ENCODE results near the gene RNU5B-1.
A peak's percentile ranks its signal among the peaks of the same experiment; 100 is the strongest.

The RNU5B-1 gene

GRCh38 chr15:65275728-65276126 lies 28.8 kb upstream of the RNU5B-1 start:
- no peak for DNase-seq
- Histone ChIP-seq H3K9me3 (ENCODE audit: insufficient read depth, low read depth, low read length) (no peaks in the 10 kb centered on the region), H2BK5ac (ENCODE audit: low read depth, low read length, poor library complexity) (no peak overlapping the region), H2AK5ac (ENCODE audit: low read length) (no peak overlapping the region), H2AFZ (ENCODE audit: insufficient read depth, low read length, poor library complexity) (no peak overlapping the region), H2BK120ac (ENCODE audit: insufficient read depth, low read length, poor library complexity) (no peak overlapping the region), H3K4me2 (ENCODE audit: low read length) (no peak overlapping the region), H3K79me1 (ENCODE audit: low read length) (no peaks in the 10 kb centered on the region), H3K36me3 (ENCODE audit: control insufficient read depth in 1 of 2, insufficient read depth in 2 of 2, low read length in 2 of 2) (no peaks in the 10 kb centered on the region), H3K27me3 (ENCODE audit: insufficient read depth, low read length) (no peaks in the 10 kb centered on the region), H4K12ac (ENCODE audit: low read depth, low read length) (no peak overlapping the region), H3K23ac (ENCODE audit: low read length) (no peak overlapping the region), H3K4me3 (ENCODE audit: low read depth, low read length) (no peak overlapping the region), H3K4me1 (ENCODE audit: control insufficient read depth in 1 of 2, insufficient read depth in 2 of 2, low read length in 2 of 2) (peaks cover under 1 to 1% of the 10 kb centered on the region in 2 experiments), H3K79me2 (ENCODE audit: control insufficient read depth, insufficient read depth, low read length, poor library complexity) (no peaks in the 10 kb centered on the region), H3K18ac (ENCODE audit: low read length) (no peak overlapping the region), H3K14ac (ENCODE audit: low read length) (no peak overlapping the region), H2BK12ac (ENCODE audit: low read length) (no peak overlapping the region), H3K27ac (ENCODE audit: low read depth, low read length) (no peak overlapping the region), H3K9ac (ENCODE audit: low read length) (no peak overlapping the region), H3K4ac (ENCODE audit: low read depth, low read length) (no peak overlapping the region), H4K91ac (ENCODE audit: low read depth, low read length) (no peak overlapping the region), H4K8ac (ENCODE audit: low read depth, low read length) (no peak overlapping the region)
- no CpG with 5 or more reads among the region's 2 CpGs for WGBS (ENCODE audit: extremely low coverage, insufficient coverage, insufficient read length)

DNA sequence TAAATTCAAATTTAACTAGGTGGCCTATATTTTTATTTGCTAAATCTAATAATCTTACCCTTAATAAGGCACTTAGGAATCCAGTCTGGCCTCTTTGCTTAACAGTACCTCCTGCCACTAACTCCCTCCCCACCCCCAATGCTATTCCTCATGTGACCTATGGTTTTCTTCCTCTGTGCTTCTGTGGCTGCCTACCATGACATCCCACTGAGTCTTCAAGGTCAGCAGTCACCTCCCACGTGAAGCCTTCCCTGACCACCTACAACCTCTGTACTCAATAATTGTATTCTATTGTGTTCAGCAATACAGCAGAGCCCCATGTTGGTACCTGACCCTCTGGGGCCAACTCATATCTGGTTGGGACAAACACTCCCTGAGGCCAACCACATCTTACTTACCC lies 27.5 kb upstream of the RNU5B-1 start:
- peaks cover 0 to 3% of the 10 kb centered on the region in 2 experiments for H3K4me1 ChIP-seq (ENCODE audit: control insufficient read depth in 1 of 2, insufficient read depth in 2 of 2, low read length in 2 of 2)

DNA sequence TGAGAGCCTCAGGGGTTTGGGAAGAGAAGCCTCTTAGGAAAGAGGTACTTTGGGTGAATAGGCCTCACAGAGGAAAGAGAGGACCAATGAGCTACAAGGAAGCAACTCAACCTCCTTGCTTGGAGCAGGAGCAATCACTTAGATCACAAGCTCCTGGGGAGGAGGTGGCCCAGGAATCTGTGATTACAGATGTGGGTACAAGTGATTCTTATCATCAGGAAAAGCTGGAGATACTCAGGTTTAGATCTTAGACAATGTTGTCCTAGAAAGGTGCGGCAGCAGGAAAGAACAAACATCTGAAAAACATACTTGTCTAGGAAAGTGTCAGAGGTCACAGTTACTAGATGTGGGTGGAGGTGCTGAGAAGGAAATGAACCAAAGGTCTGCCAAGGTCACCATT lies 26.0 kb upstream of the RNU5B-1 start:
- no peak for DNase-seq
- Histone ChIP-seq H3K14ac (ENCODE audit: low read length) (no peak overlapping the region), H3K4me2 (ENCODE audit: low read length) (no peak overlapping the region), H2AK5ac (ENCODE audit: low read length) (no peak overlapping the region), H3K18ac (ENCODE audit: low read length) (no peak overlapping the region), H2BK5ac (ENCODE audit: low read depth, low read length, poor library complexity) (no peak overlapping the region), H3K9me3 (ENCODE audit: insufficient read depth, low read depth, low read length) (no peaks in the 10 kb centered on the region), H3K27ac (ENCODE audit: low read depth, low read length) (no peak overlapping the region), H2BK120ac (ENCODE audit: insufficient read depth, low read length, poor library complexity) (no peak overlapping the region), H3K23ac (ENCODE audit: low read length) (no peak overlapping the region), H3K36me3 (ENCODE audit: control insufficient read depth in 1 of 2, insufficient read depth in 2 of 2, low read length in 2 of 2) (no peaks in the 10 kb centered on the region), H4K12ac (ENCODE audit: low read depth, low read length) (no peak overlapping the region), H3K9ac (ENCODE audit: low read length) (no peak overlapping the region), H4K8ac (ENCODE audit: low read depth, low read length) (no peak overlapping the region), H3K4ac (ENCODE audit: low read depth, low read length) (no peak overlapping the region), H3K79me1 (ENCODE audit: low read length) (no peaks in the 10 kb centered on the region), H2BK12ac (ENCODE audit: low read length) (no peak overlapping the region), H4K91ac (ENCODE audit: low read depth, low read length) (no peak overlapping the region), H3K4me1 (ENCODE audit: control insufficient read depth in 1 of 2, insufficient read depth in 2 of 2, low read length in 2 of 2) (peaks cover 0 to 3% of the 10 kb centered on the region in 2 experiments), H3K27me3 (ENCODE audit: insufficient read depth, low read length) (no peaks in the 10 kb centered on the region), H2AFZ (ENCODE audit: insufficient read depth, low read length, poor library complexity) (no peak overlapping the region), H3K4me3 (ENCODE audit: low read depth, low read length) (no peak overlapping the region), H3K79me2 (ENCODE audit: control insufficient read depth, insufficient read depth, low read length, poor library complexity) (no peaks in the 10 kb centered on the region)
- no CpG with 5 or more reads among the region's 1 CpG for WGBS (ENCODE audit: extremely low coverage, insufficient coverage, insufficient read length)

More for the DNA sequence above, 27.5 kb upstream of the RNU5B-1 start:
- H2BK120ac ChIP-seq (ENCODE audit: insufficient read depth, low read length, poor library complexity) = no peak overlapping the region
- H3K23ac ChIP-seq (ENCODE audit: low read length) = no peak overlapping the region
- no peak overlapping the region for H3K27ac ChIP-seq (ENCODE audit: low read depth, low read length)
- H3K9me3 ChIP-seq (ENCODE audit: insufficient read depth, low read depth, low read length) = no peaks in the 10 kb centered on the region
- H3K9ac ChIP-seq (ENCODE audit: low read length) = no peak overlapping the region
- H2AFZ ChIP-seq (ENCODE audit: insufficient read depth, low read length, poor library complexity) = no peak overlapping the region
- no peaks in the 10 kb centered on the region for H3K27me3 ChIP-seq (ENCODE audit: insufficient read depth, low read length)
- H3K4me2 ChIP-seq (ENCODE audit: low read length) = no peak overlapping the region
- H3K14ac ChIP-seq (ENCODE audit: low read length) = no peak overlapping the region
- H3K4me3 ChIP-seq (ENCODE audit: low read depth, low read length) = no peak overlapping the region
- no peak overlapping the region for H3K18ac ChIP-seq (ENCODE audit: low read length)
- no peak overlapping the region for H2BK5ac ChIP-seq (ENCODE audit: low read depth, low read length, poor library complexity)
- no peaks in the 10 kb centered on the region for H3K36me3 ChIP-seq (ENCODE audit: control insufficient read depth in 1 of 2, insufficient read depth in 2 of 2, low read length in 2 of 2)
- H4K8ac ChIP-seq (ENCODE audit: low read depth, low read length) = no peak overlapping the region
- no CpG with 5 or more reads among the region's 1 CpG for WGBS (ENCODE audit: extremely low coverage, insufficient coverage, insufficient read length)
- H2BK12ac ChIP-seq (ENCODE audit: low read length) = no peak overlapping the region
- H3K79me1 ChIP-seq (ENCODE audit: low read length) = no peaks in the 10 kb centered on the region
- H3K4ac ChIP-seq (ENCODE audit: low read depth, low read length) = no peak overlapping the region
- H2AK5ac ChIP-seq (ENCODE audit: low read length) = no peak overlapping the region
- no peak overlapping the region for H4K91ac ChIP-seq (ENCODE audit: low read depth, low read length)
- no peaks in the 10 kb centered on the region for H3K79me2 ChIP-seq (ENCODE audit: control insufficient read depth, insufficient read depth, low read length, poor library complexity)
- no peak for DNase-seq
- no peak overlapping the region for H4K12ac ChIP-seq (ENCODE audit: low read depth, low read length)

- Histone ChIP-seq H3K36me3 (ENCODE audit: control insufficient read depth in 1 of 2, insufficient read depth in 2 of 2, low read length in 2 of 2) (no peaks in the 10 kb centered on the region), H2AK5ac (ENCODE audit: low read length) (no peak overlapping the region), H3K4ac (ENCODE audit: low read depth, low read length) (no peak overlapping the region), H4K91ac (ENCODE audit: low read depth, low read length) (no peak overlapping the region), H3K9ac (ENCODE audit: low read length) (peak overlapping the region; percentile 64), H3K4me2 (ENCODE audit: low read length) (peak overlapping the region; percentile 96), H3K27me3 (ENCODE audit: insufficient read depth, low read length) (no peaks in the 10 kb centered on the region), H3K14ac (ENCODE audit: low read length) (no peak overlapping the region), H3K4me1 (ENCODE audit: control insufficient read depth in 1 of 2, insufficient read depth in 2 of 2, low read length in 2 of 2) (peaks cover 0 to 6% of the 10 kb centered on the region in 2 experiments), H3K79me2 (ENCODE audit: control insufficient read depth, insufficient read depth, low read length, poor library complexity) (peaks cover 2% of the 10 kb centered on the region), H2BK120ac (ENCODE audit: insufficient read depth, low read length, poor library complexity) (no peak overlapping the region), H3K79me1 (ENCODE audit: low read length) (peaks cover 8% of the 10 kb centered on the region), H3K18ac (ENCODE audit: low read length) (no peak overlapping the region), H2AFZ (ENCODE audit: insufficient read depth, low read length, poor library complexity) (no peak overlapping the region), H2BK12ac (ENCODE audit: low read length) (no peak overlapping the region), H3K9me3 (ENCODE audit: insufficient read depth, low read depth, low read length) (peaks cover 2% of the 10 kb centered on the region), H3K23ac (ENCODE audit: low read length) (no peak overlapping the region), H3K4me3 (ENCODE audit: low read depth, low read length) (peak overlapping the region; percentile 74), H3K27ac (ENCODE audit: low read depth, low read length) (no peak overlapping the region), H4K12ac (ENCODE audit: low read depth, low read length) (no peak overlapping the region), H2BK5ac (ENCODE audit: low read depth, low read length, poor library complexity) (no peak overlapping the region), H4K8ac (ENCODE audit: low read depth, low read length) (no peak overlapping the region)
- no CpG with 5 or more reads among the region's 10 CpGs for WGBS (ENCODE audit: extremely low coverage, insufficient coverage, insufficient read length)
- DNase-seq = no peak
Measured at GRCh38 chr15:65285291-65286068, 19.0 kb upstream of the RNU5B-1 start.

All from trophoblast cell (in vitro differentiated cells and primary cell).